LNCaP clone FGC (cell line): ENCODE measurements around the gene TMEM120B.

Experiments
- DNase-seq: peaks from one replicate; pipeline ENCODE4 v3.0.0-alpha.2; 2011; ENCODE audit warnings: low read depth
- H3K4me3 ChIP-seq: 2 replicates; pipeline ENCODE4 v1.5.1; 2011; ENCODE audit warnings: mild to moderate bottlenecking, low read depth, low read length, control low read depth
- CTCF ChIP-seq: IDR thresholded peaks from 2 replicates; pipeline ENCODE4 v1.5.1; 2012; ENCODE audit warnings: mild to moderate bottlenecking; ENCODE audit not compliant: control insufficient read depth, insufficient read depth; ENCODE audit errors: extremely low read depth

Gene TMEM120B

GRCh38 chr12:121748571-121749265 is 36.2 kb downstream of the TMEM120B start:
- H3K4me3 ChIP-seq, result no peak overlapping the region
- TF ChIP-seq CTCF, result no peak
- DNase-seq, result no peak

- no peak for TF ChIP-seq CTCF
- no peak overlapping the region for H3K4me3 ChIP-seq
- DNase-seq, result no peak
Observed at GRCh38 chr12:121749267-121749666, 36.7 kb downstream of the TMEM120B start.

DNA sequence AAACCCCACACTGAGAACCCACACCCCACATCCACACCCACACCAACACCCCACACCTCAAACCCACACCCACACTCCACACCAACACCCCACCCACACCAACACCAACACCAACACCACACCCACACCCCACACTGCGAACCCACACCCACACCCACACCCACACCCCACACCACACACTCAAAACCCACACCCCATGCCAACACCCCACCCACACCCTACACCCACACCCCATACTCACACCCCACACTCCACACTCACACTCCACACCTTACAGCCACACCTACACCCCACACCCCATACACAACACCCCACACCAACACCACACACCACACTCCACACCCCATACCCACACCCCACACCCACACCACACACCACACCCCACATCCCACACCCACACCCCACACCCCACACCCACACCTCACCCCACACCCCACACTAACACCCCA is 38.0 kb downstream of the TMEM120B start:
- TF ChIP-seq CTCF, result no peak
- DNase-seq, result no peak
- no peak overlapping the region for H3K4me3 ChIP-seq

GRCh38 chr12:121751034-121751433 is 38.5 kb downstream of the TMEM120B start:
- TF ChIP-seq CTCF, result no peak
- no peak for DNase-seq
- no peak overlapping the region for H3K4me3 ChIP-seq

- no peak for DNase-seq
- H3K4me3 ChIP-seq, result no peak overlapping the region
- no peak for TF ChIP-seq CTCF
Observed at GRCh38 chr12:121751749-121752351, 39.3 kb downstream of the TMEM120B start.

DNA sequence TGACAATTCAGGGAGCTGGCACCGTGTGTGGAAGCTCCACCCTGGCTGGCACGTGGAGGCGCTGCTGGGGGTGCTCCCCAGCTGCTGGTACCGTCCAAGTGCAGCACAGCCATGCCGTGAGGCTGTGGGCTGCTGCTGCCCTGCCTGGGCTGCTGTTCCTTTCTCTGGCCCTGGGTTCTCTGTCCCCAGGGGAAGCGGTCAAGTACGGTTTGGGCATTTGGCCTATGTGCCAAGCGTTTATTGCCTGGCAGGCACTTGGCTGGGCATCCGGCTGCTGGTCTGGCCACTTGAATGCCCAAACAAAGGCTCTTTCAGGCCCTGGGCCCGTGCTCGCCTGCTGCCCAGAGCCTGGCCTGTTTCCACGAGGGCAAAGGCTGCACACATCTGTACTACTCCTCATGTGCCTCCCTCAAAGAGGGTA is 41.3 kb downstream of the TMEM120B start:
- TF ChIP-seq CTCF, result no peak
- H3K4me3 ChIP-seq, result no peak overlapping the region
- peak; percentile 79 for DNase-seq
